Measurements from ENCODE around the gene GORASP2.

- TF ChIP-seq EZH2 (IDR thresholded peaks at IDR 0.05; ENCODE audit: insufficient read depth, poor library complexity, severe bottlenecking): no peak
- TF ChIP-seq EZH2phosphoT487 (IDR thresholded peaks at IDR 0.05; ENCODE audit: insufficient read depth, low read depth): no peak
Observed at GRCh38 chr2:170925923-170926322, 3.1 kb upstream of the GORASP2 start.
